Muscle layer of colon (tissue), 2 donors: ENCODE measurements around the gene RGS14.

Experiments
- H3K27ac ChIP-seq: one replicate; pipeline ENCODE4 v1.7.0; 2013; ENCODE audit warnings: low read depth, mild to moderate bottlenecking, low read length, moderate library complexity
- H3K27me3 ChIP-seq, 2 donors: one replicate each; pipeline ENCODE4 v1.7.0; 2013; ENCODE audit warnings: low read length in 2 of 2, mild to moderate bottlenecking in 2 of 2; ENCODE audit not compliant: insufficient read depth in 2 of 2, control insufficient read depth in 1 of 2
- H3K36me3 ChIP-seq: one replicate; pipeline ENCODE4 v1.7.0; 2013; ENCODE audit warnings: mild to moderate bottlenecking, low read length; ENCODE audit not compliant: insufficient read depth
- H3K4me1 ChIP-seq: one replicate; pipeline ENCODE4 v1.7.0; 2013; ENCODE audit warnings: mild to moderate bottlenecking, low read length; ENCODE audit not compliant: insufficient read depth
- H3K4me3 ChIP-seq, 2 donors: one replicate each; pipeline ENCODE4 v1.7.0; 2013; ENCODE audit warnings: low read length in 2 of 2, low read depth in 1 of 2, mild to moderate bottlenecking in 1 of 2, moderate library complexity in 1 of 2
- H3K9ac ChIP-seq: one replicate; pipeline ENCODE4 v1.7.0; 2013; ENCODE audit warnings: low read length
- H3K9me3 ChIP-seq: one replicate; pipeline ENCODE4 v1.7.0; 2013; ENCODE audit warnings: mild to moderate bottlenecking, low read length
- donor health status: abdominal sarcoma.
- donor health status: Adenocarcinoma of cecum.

The RGS14 gene

GRCh38 chr5:177330991-177331842, 26.5 kb upstream of the RGS14 start:
- H3K27ac ChIP-seq = no peak overlapping the region
- peaks cover 39% of the 10 kb centered on the region for H3K36me3 ChIP-seq
- no peak overlapping the region for H3K9ac ChIP-seq

GRCh38 chr5:177332031-177332895, 25.5 kb upstream of the RGS14 start:
- Histone ChIP-seq H3K27ac (no peak overlapping the region), H3K36me3 (peaks cover 50% of the 10 kb centered on the region), H3K4me1 (no peaks in the 10 kb centered on the region), H3K27me3 (no peaks in the 10 kb centered on the region), H3K4me3 (no peak overlapping the region), H3K9ac (no peak overlapping the region), H3K9me3 (no peaks in the 10 kb centered on the region)

More at GRCh38 chr5:177330991-177331842, 26.5 kb upstream of the RGS14 start:
- H3K4me1 ChIP-seq = no peaks in the 10 kb centered on the region
- no peak overlapping the region for H3K4me3 ChIP-seq
- no peaks in the 10 kb centered on the region for H3K9me3 ChIP-seq
- H3K27me3 ChIP-seq = no peaks in the 10 kb centered on the region

- Histone ChIP-seq H3K27ac (no peak overlapping the region), H3K4me3 (no peak overlapping the region), H3K27me3 (no peaks in the 10 kb centered on the region), H3K36me3 (peaks cover 56% of the 10 kb centered on the region), H3K4me1 (no peaks in the 10 kb centered on the region), H3K9ac (no peak overlapping the region), H3K9me3 (no peaks in the 10 kb centered on the region)
These were observed 24.8 kb upstream of the RGS14 start for GRCh38 chr5:177332896-177333260.

GRCh38 chr5:177333420-177334154, 24.1 kb upstream of the RGS14 start:
- Histone ChIP-seq H3K36me3 (peaks cover 60% of the 10 kb centered on the region), H3K4me3 (no peak overlapping the region), H3K4me1 (no peaks in the 10 kb centered on the region), H3K9ac (no peak overlapping the region), H3K27ac (no peak overlapping the region), H3K27me3 (no peaks in the 10 kb centered on the region), H3K9me3 (no peaks in the 10 kb centered on the region)

GRCh38 chr5:177334155-177334551, 23.6 kb upstream of the RGS14 start:
- no peak overlapping the region for H3K9ac ChIP-seq
- H3K36me3 ChIP-seq = peaks cover 60% of the 10 kb centered on the region
- no peak overlapping the region for H3K27ac ChIP-seq
- H3K4me1 ChIP-seq = no peaks in the 10 kb centered on the region
- no peaks in the 10 kb centered on the region for H3K27me3 ChIP-seq
- H3K4me3 ChIP-seq = no peak overlapping the region
- no peaks in the 10 kb centered on the region for H3K9me3 ChIP-seq

GRCh38 chr5:177334781-177335700, 22.7 kb upstream of the RGS14 start:
- Histone ChIP-seq H3K27ac (no peak overlapping the region), H3K9me3 (no peaks in the 10 kb centered on the region), H3K4me1 (no peaks in the 10 kb centered on the region)

GRCh38 chr5:177335701-177336065, 22.0 kb upstream of the RGS14 start:
- Histone ChIP-seq H3K27me3 (no peaks in the 10 kb centered on the region), H3K4me1 (no peaks in the 10 kb centered on the region), H3K27ac (no peak overlapping the region), H3K9me3 (no peaks in the 10 kb centered on the region), H3K36me3 (peaks cover 56% of the 10 kb centered on the region), H3K9ac (no peak overlapping the region), H3K4me3 (no peak overlapping the region)

More at GRCh38 chr5:177334781-177335700, 22.7 kb upstream of the RGS14 start:
- H3K36me3 ChIP-seq = peaks cover 59% of the 10 kb centered on the region
- no peaks in the 10 kb centered on the region for H3K27me3 ChIP-seq
- H3K9ac ChIP-seq = no peak overlapping the region
- no peak overlapping the region for H3K4me3 ChIP-seq

- Histone ChIP-seq H3K9me3 (no peaks in the 10 kb centered on the region), H3K4me1 (no peaks in the 10 kb centered on the region), H3K9ac (no peak overlapping the region), H3K27ac (no peak overlapping the region), H3K36me3 (peaks cover 56% of the 10 kb centered on the region), H3K4me3 (no peak overlapping the region), H3K27me3 (no peaks in the 10 kb centered on the region)
These were observed 21.6 kb upstream of the RGS14 start for GRCh38 chr5:177336112-177336511.

- peaks cover 63% of the 10 kb centered on the region for H3K36me3 ChIP-seq
- no peak overlapping the region for H3K27ac ChIP-seq
- H3K4me3 ChIP-seq = no peak overlapping the region
- H3K9ac ChIP-seq = no peak overlapping the region
- H3K27me3 ChIP-seq = no peaks in the 10 kb centered on the region
- no peaks in the 10 kb centered on the region for H3K4me1 ChIP-seq
- no peaks in the 10 kb centered on the region for H3K9me3 ChIP-seq
These were observed 20.9 kb upstream of the RGS14 start for GRCh38 chr5:177336603-177337494.
